IMR-90 (cell line): Measurements from ENCODE around the gene DHX57.
A peak's percentile ranks its signal among the peaks of the same experiment; 100 is the strongest.
"Not testable (repeated sequence)": the region's sequence is repeated elsewhere in the genome, so short reads cannot be mapped to it uniquely, and the experiment has no call there.

Source experiments
- BHLHE40 ChIP-seq: fragments of 150-350 bp; IDR thresholded peaks from 2 replicates; pipeline ENCODE4 v1.6.1; 2016; ENCODE audit warnings: mild to moderate bottlenecking, low read depth, low read length
- CEBPB ChIP-seq: IDR thresholded peaks from 2 replicates; pipeline ENCODE4 v1.6.1; 2012; ENCODE audit warnings: low read depth, low read length, improper control_type of control experiment
- CHD1 ChIP-seq: IDR thresholded peaks from 2 replicates; pipeline ENCODE4 v1.6.1; 2012; ENCODE audit warnings: low read depth, low read length, improper control_type of control experiment
- CTCF ChIP-seq: conservative IDR thresholded peaks from 2 replicates; pipeline ENCODE4 v1.5.1; 2012; ENCODE audit warnings: mild to moderate bottlenecking, low read depth, low read length, improper control_type of control experiment
- FOS ChIP-seq: fragments of 150-350 bp; IDR thresholded peaks from 2 replicates; pipeline ENCODE4 v1.6.1; 2016; ENCODE audit warnings: low read depth, low read length
- MAFK ChIP-seq: IDR thresholded peaks from 2 replicates; pipeline ENCODE4 v1.6.1; 2012; ENCODE audit warnings: low read depth, low read length, improper control_type of control experiment
- MXI1 ChIP-seq: IDR thresholded peaks from 2 replicates; pipeline ENCODE4 v1.6.1; 2012; ENCODE audit warnings: low read depth, mild to moderate bottlenecking, low read length, moderate library complexity, borderline replicate concordance
- NFE2L2 ChIP-seq: fragments of 150-350 bp; IDR thresholded peaks from 2 replicates; pipeline ENCODE4 v1.6.1; 2016; ENCODE audit warnings: low read depth, mild to moderate bottlenecking, low read length
- POLR2A ChIP-seq: IDR thresholded peaks from 2 replicates; pipeline ENCODE4 v1.6.1; 2012; ENCODE audit warnings: mild to moderate bottlenecking, low read depth, low read length
- RAD21 ChIP-seq: IDR thresholded peaks from 2 replicates; pipeline ENCODE4 v1.6.1; 2012; ENCODE audit warnings: low read length, improper control_type of control experiment
- RFX5 ChIP-seq: IDR thresholded peaks from 2 replicates; pipeline ENCODE4 v1.8.0; 2012; ENCODE audit warnings: low read depth, mild to moderate bottlenecking, low read length, moderate library complexity
- SMC3 ChIP-seq: fragments of 150-350 bp; IDR thresholded peaks from 2 replicates; pipeline ENCODE4 v1.6.1; 2016; ENCODE audit warnings: low read depth, mild to moderate bottlenecking, antibody characterized with exemption, low read length, moderate library complexity
- USF2 ChIP-seq: fragments of 150-350 bp; IDR thresholded peaks from 2 replicates; pipeline ENCODE4 v1.6.1; 2017; ENCODE audit warnings: mild to moderate bottlenecking, antibody characterized with exemption, low read length, low read depth

GRCh38 chr2:38827539-38828145, 48.1 kb downstream of the DHX57 start:
- TF ChIP-seq CTCF, POLR2A, SMC3, CEBPB, CHD1, BHLHE40, RFX5, USF2, FOS, RAD21, MXI1: not testable (repeated sequence)
- TF ChIP-seq NFE2L2, result peak; percentile 99
- peak; percentile 89 for TF ChIP-seq MAFK
